Activated CD4-positive, alpha-beta T cell treated with anti-CD3 and anti-CD28 coated beads for 36 hours (primary cell): Measurements from ENCODE around the gene FYN. TPM values are rescaled to one million over a fixed set of nuclear protein-coding genes. Genes with fewer than 3 reads are reported as not detected.

ENCODE experiments used
- ATAC-seq: fragments of 200-7000 bp; cut with Tn5 transposase; one replicate; pipeline ENCODE4 v1.10.0; 2021; ENCODE audit warnings: mild to moderate bottlenecking, moderate library complexity
- CTCF ChIA-PET: fragments of 350-600 bp; sonication (Branson Sonifier 250); formaldehyde crosslinking; loops from one replicate; lab custom pipeline; 2021; ENCODE audit warnings: antibody characterized with exemption; lab: Charles Lee
- POLR2A ChIA-PET: fragments of 350-600 bp; sonication (Branson Sonifier 250); formaldehyde crosslinking; loops from one replicate; lab custom pipeline; 2021; ENCODE audit warnings: antibody characterized with exemption, inconsistent platforms; lab: Charles Lee
- DNase-seq: peaks from one replicate; pipeline ENCODE4 v3.0.0-alpha.2; 2020
- H3K27ac Mint-ChIP-seq: one replicate; pipeline ENCODE4 v1.8.0; 2021; ENCODE audit warnings: mixed read lengths
- H3K27me3 Mint-ChIP-seq: one replicate; pipeline ENCODE4 v1.8.0; 2021; ENCODE audit warnings: mixed read lengths
- H3K36me3 Mint-ChIP-seq: one replicate; pipeline ENCODE4 v1.8.0; 2021; ENCODE audit warnings: low read depth, mixed read lengths
- H3K4me1 Mint-ChIP-seq: one replicate; pipeline ENCODE4 v1.8.0; 2021; ENCODE audit warnings: mixed read lengths
- H3K4me3 Mint-ChIP-seq: one replicate; pipeline ENCODE4 v1.8.0; 2021; ENCODE audit warnings: mild to moderate bottlenecking, moderate library complexity, mixed read lengths
- H3K9me3 Mint-ChIP-seq: one replicate; pipeline ENCODE4 v1.8.0; 2021; ENCODE audit warnings: low read depth, mixed read lengths
- intact Hi-C, 2 experiments: fragments of 100-400 bp; cut with DNase I in 1 of 2; cut with micrococcal nuclease in 1 of 2; formaldehyde crosslinking; loops; one replicate each; pipeline versions ENCODE4 v1.14.2 to v1.15.1; 2022 to 2024; cut with DNase I, micrococcal nuclease
- total RNA-seq, 2 experiments: library from RNA; stranded (reverse); gene quantifications; one replicate each; pipeline ENCODE4 v1.2.3, GENCODE V29; 2021

FYN gene
- total RNA-seq, 2 experiments from 2014 or later: 345 to 504 TPM

GRCh38 chr6:111667931-111668330 is 205.3 kb downstream of the FYN start:
- Mint-ChIP-seq H3K27ac (peak overlapping the region; percentile 35), H3K27me3 (no peaks in the 10 kb centered on the region), H3K9me3 (no peaks in the 10 kb centered on the region), H3K4me1 (peaks cover 6% of the 10 kb centered on the region), H3K4me3 (no peak overlapping the region), H3K36me3 (peaks cover 79% of the 10 kb centered on the region)
- ATAC-seq: no peak
- POLR2A ChIA-PET: interaction anchor here (0.5 kb wide), 1 partner anchor 15 kb away, joined by 4 read pairs; no protein-coding TSS in a partner anchor
- intact Hi-C loops: loop anchor here in 1 of 2 experiments (5.0 kb wide), 1 partner anchor 374 kb away; no protein-coding TSS in a partner anchor
- no peak for DNase-seq
- CTCF ChIA-PET: interaction anchor here (0.6 to 1.9 kb wide), 7 partner anchors 9 to 409 kb away, joined by 3 to 5 read pairs (median 3); a partner anchor contains a TSS

DNA sequence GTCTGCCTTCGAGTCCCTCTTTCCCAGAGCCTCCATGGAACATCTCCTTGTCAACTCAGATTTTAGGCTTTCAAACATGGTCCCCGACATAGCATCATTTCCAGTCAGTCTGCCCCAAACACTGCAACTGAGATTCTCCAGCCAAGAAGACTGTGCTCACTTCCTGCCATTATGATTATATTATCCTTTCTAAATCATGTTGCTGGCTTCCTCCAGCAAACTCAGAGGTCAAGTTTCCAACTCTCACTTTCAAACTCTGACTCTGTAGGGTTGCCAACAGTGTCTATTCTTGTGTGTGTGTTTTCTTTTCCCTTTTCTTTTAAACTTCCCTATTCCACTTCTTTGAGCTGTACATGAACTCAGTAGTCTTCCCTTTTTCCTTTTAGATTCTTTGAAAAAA is 206.4 kb downstream of the FYN start:
- H3K27me3 Mint-ChIP-seq: no peaks in the 10 kb centered on the region
- intact Hi-C loops: loop anchor here in 1 of 2 experiments (5.0 kb wide), 1 partner anchor 375 kb away; no protein-coding TSS in a partner anchor
- DNase-seq (no peak), ATAC-seq (no peak)
- peaks cover 76% of the 10 kb centered on the region for H3K36me3 Mint-ChIP-seq
- no peaks in the 10 kb centered on the region for H3K9me3 Mint-ChIP-seq
- H3K4me1 Mint-ChIP-seq: peaks cover 6% of the 10 kb centered on the region
- ChIA-PET POLR2A (interaction anchor here (0.6 kb wide), 1 partner anchor 337 kb away, joined by 5 read pairs; no protein-coding TSS in a partner anchor), CTCF (interaction anchor here (1.0 to 1.9 kb wide), 2 partner anchors 10 to 300 kb away, joined by 3 to 4 read pairs; no protein-coding TSS in a partner anchor)
- H3K4me3 Mint-ChIP-seq: no peak overlapping the region
- H3K27ac Mint-ChIP-seq: peak overlapping the region; percentile 72

DNA sequence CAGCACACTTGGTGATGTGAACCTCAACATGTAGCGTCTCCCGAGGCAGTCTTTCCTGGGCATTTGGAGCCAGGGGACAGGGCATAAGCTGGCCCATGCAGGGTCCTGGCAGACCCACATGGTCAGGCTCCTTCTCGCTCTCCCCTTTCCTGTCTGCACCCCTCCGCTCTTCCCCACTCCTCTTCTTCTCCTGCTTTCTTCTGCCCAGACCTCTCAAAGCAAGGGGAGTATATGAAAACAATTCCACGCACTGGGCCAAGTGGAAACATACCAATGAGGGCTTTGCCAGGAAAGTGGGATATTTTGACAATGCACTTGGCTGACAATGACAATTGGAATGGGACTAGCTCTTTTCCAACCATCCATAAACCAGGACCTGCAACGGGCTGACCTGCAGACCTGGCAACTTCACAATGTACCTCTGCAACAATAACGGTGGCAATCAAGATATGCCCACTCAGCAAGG is 208.7 kb downstream of the FYN start:
- POLR2A ChIA-PET: no interaction called here
- Mint-ChIP-seq H3K4me1 (peaks cover 5% of the 10 kb centered on the region), H3K27ac (peak overlapping the region; percentile 69), H3K27me3 (no peaks in the 10 kb centered on the region), H3K36me3 (peaks cover 74% of the 10 kb centered on the region), H3K9me3 (no peaks in the 10 kb centered on the region), H3K4me3 (peak overlapping the region; percentile 27)
- CTCF ChIA-PET: no interaction called here
- no peak for DNase-seq
- intact Hi-C loops: loop anchor here in 1 of 2 experiments (5.0 kb wide), 1 partner anchor 378 kb away; no protein-coding TSS in a partner anchor
- ATAC-seq: no peak

DNA sequence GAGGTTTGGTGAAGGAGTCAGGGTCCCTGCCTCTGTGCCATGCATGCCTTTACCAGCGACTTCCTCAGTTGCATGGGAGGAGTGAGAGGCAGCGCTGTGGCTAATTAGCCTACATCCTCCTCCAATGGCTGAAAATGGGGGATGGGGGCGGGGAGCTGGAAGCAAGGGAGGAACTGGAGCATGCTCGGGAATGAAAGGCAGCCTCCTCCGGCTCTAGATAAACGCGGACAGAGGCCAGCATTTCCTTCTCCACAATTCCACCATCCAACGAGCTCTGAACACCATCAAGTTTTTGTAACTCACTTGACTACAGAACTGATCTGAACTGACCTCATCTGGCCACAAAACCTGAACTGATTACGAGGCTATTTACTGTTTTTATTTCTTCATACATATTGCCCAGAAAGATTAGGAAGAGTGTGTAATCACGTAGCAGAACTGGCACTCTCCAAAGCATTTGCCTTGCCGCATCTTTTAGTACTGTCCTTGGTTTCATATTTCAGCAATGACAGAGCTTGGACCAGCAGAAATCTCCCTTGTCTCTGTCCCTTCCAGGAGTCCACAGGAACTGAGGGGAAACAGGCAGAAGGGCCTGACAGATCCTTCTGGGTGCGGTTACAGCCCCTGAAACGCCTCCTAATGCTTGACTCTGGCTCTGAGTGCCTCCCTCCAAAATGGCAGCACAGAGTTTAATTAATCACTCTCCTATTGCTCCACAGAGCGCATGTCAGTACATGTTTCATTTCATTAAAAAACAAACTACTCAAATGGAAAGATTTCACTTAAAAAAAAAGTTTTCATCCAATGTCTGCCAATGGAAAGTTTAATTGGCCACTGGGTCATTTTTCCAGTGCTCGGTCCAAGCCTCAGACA is 209.3 kb downstream of the FYN start:
- CTCF ChIA-PET: interaction anchor here (0.5 to 1.2 kb wide), 3 partner anchors 357 to 1135 kb away, joined by 3 read pairs; no protein-coding TSS in a partner anchor
- DNase-seq: no peak
- peaks cover 68% of the 10 kb centered on the region for H3K36me3 Mint-ChIP-seq
- POLR2A ChIA-PET: no interaction called here
- no peak overlapping the region for H3K4me3 Mint-ChIP-seq
- peaks cover 5% of the 10 kb centered on the region for H3K4me1 Mint-ChIP-seq
- no peaks in the 10 kb centered on the region for H3K9me3 Mint-ChIP-seq
- no peak for ATAC-seq
- H3K27ac Mint-ChIP-seq: peak overlapping the region; percentile 69
- no peaks in the 10 kb centered on the region for H3K27me3 Mint-ChIP-seq
- intact Hi-C loops: no loop called here

GRCh38 chr6:111662794-111663593 is 210.3 kb downstream of the FYN start:
- ChIA-PET POLR2A (no interaction called here), CTCF (interaction anchor here (0.6 to 1.2 kb wide), 3 partner anchors 367 to 1134 kb away, joined by 3 to 6 read pairs (median 3); no protein-coding TSS in a partner anchor)
- intact Hi-C loops: no loop called here
- Mint-ChIP-seq H3K27me3 (no peaks in the 10 kb centered on the region), H3K4me1 (peaks cover 5% of the 10 kb centered on the region), H3K36me3 (peaks cover 60% of the 10 kb centered on the region), H3K27ac (peak overlapping the region; percentile 47), H3K9me3 (no peaks in the 10 kb centered on the region), H3K4me3 (no peak overlapping the region)
- DNase-seq (no peak), ATAC-seq (peak; percentile 20)

- Mint-ChIP-seq H3K36me3 (peaks cover 54% of the 10 kb centered on the region), H3K4me3 (no peak overlapping the region), H3K9me3 (no peaks in the 10 kb centered on the region), H3K4me1 (peaks cover 5% of the 10 kb centered on the region), H3K27ac (no peak overlapping the region), H3K27me3 (no peaks in the 10 kb centered on the region)
- intact Hi-C loops: no loop called here
- DNase-seq (no peak), ATAC-seq (no peak)
- POLR2A ChIA-PET: no interaction called here
- CTCF ChIA-PET: no interaction called here
Observed at GRCh38 chr6:111662072-111662793, 211.0 kb downstream of the FYN start.

DNA sequence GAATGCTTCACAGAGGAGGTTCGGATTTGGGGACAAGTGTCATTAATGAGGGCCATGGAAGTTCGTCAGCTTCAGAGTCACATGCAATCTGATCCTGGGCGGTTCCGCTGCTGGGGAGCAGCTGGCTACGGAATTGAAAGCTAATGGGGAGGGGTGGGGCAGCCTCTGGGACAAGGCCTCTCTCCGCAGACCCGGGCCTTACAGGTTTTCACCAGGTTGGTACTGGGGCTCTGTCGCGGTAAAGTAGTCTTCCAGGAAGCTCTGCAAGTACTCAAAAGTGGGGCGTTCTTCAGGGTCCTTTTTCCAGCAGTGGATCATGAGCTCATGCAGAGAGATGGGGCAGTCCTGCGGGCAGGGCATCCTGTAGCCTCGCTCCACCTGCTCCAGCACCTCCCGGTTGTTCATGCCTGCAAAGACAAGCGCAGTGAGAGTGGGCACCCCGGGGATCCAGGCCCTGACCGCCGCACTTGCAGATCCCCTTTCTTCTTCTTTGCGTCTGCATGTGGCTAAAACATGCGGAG is 211.7 kb downstream of the FYN start:
- Mint-ChIP-seq H3K4me1 (peaks cover 5% of the 10 kb centered on the region), H3K9me3 (no peaks in the 10 kb centered on the region), H3K4me3 (no peak overlapping the region), H3K27ac (no peak overlapping the region), H3K27me3 (no peaks in the 10 kb centered on the region), H3K36me3 (peaks cover 49% of the 10 kb centered on the region)
- POLR2A ChIA-PET: no interaction called here
- ATAC-seq (no peak), DNase-seq (no peak)
- CTCF ChIA-PET: interaction anchor here (0.7 kb wide), 1 partner anchor 395 kb away, joined by 3 read pairs; no protein-coding TSS in a partner anchor
- intact Hi-C loops: no loop called here

DNA sequence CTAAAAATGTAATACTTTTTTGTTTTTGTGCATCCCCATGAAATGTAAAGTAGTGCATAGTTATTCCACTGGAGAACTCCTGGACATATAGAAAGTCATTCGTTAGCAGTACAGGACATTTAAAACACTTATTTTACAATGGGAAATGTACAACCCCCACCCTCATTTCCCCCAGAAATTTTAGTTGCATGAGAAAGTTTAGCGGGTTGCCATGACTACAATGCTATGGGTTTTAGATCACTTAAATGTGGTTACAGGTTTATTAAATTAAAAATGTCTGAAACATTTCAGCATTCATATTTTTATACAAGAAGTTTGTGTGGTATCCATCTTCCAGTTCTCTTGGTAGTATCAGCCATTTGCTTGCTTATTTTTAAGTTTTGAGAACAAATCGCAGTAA is 212.7 kb downstream of the FYN start:
- CTCF ChIA-PET: no interaction called here
- Mint-ChIP-seq H3K27ac (no peak overlapping the region), H3K9me3 (no peaks in the 10 kb centered on the region), H3K4me3 (no peak overlapping the region), H3K36me3 (peaks cover 49% of the 10 kb centered on the region), H3K4me1 (peaks cover 5% of the 10 kb centered on the region), H3K27me3 (no peaks in the 10 kb centered on the region)
- intact Hi-C loops: no loop called here
- POLR2A ChIA-PET: no interaction called here
- DNase-seq (no peak), ATAC-seq (no peak)

DNA sequence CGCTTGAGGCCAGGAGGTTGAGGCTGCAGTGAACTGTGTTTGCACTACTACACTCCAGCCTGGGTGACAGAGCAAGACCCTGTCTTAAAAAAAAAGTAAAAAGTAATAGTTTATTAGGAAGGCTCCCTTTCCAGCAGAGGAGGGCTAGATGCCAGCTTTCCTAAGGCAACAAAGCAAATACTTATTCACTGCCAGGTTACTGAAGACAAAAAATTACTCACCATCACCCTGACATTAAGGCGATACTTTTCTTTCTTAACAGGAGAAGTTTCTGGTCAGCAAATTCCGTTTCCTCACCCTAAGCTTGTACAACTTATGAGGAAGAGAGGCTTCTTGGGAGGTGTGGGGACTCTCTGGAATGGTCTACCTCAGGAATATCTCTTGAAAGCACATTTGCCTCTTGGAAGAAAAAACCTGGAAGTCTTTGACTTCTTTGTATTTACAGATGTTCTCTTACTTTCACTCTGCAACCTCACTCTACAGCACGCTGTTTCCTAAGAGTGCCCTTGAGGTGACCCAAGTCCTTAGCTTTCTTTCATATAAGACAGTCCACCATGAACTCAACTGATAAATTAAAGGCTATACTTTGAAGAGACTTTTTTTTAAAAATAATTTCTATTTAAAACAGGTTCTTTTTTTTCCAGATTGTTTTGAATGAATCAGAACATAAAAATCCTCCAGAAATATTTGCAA is 214.6 kb downstream of the FYN start:
- H3K36me3 Mint-ChIP-seq: peaks cover 36% of the 10 kb centered on the region
- H3K4me3 Mint-ChIP-seq: no peak overlapping the region
- ATAC-seq: no peak
- DNase-seq: no peak
- POLR2A ChIA-PET: interaction anchor here (0.6 kb wide), 1 partner anchor 101 kb away, joined by 5 read pairs; no protein-coding TSS in a partner anchor
- H3K27me3 Mint-ChIP-seq: no peaks in the 10 kb centered on the region
- H3K27ac Mint-ChIP-seq: no peak overlapping the region
- intact Hi-C loops: no loop called here
- H3K4me1 Mint-ChIP-seq: peaks cover 3% of the 10 kb centered on the region
- no peaks in the 10 kb centered on the region for H3K9me3 Mint-ChIP-seq
- CTCF ChIA-PET: interaction anchor here (0.5 to 0.7 kb wide), 2 partner anchors 350 to 377 kb away, joined by 3 read pairs; no protein-coding TSS in a partner anchor

GRCh38 chr6:111657146-111657545 is 216.1 kb downstream of the FYN start:
- Mint-ChIP-seq H3K27ac (no peak overlapping the region), H3K4me1 (peaks cover 3% of the 10 kb centered on the region), H3K9me3 (no peaks in the 10 kb centered on the region), H3K36me3 (peaks cover 30% of the 10 kb centered on the region), H3K27me3 (no peaks in the 10 kb centered on the region), H3K4me3 (no peak overlapping the region)
- DNase-seq: no peak
- intact Hi-C loops: no loop called here
- ChIA-PET CTCF (no interaction called here), POLR2A (no interaction called here)
- no peak for ATAC-seq
